Gastroesophageal sphincter (tissue), 3 donors: ENCODE results near the gene ABHD8.

Source experiments
- EP300 ChIP-seq: sonication (generic); formaldehyde crosslinking; IDR thresholded peaks from one replicate; pipeline ENCODE4 v1.6.1; 2017; ENCODE audit warnings: antibody characterized with exemption, mild to moderate bottlenecking
- POLR2A ChIP-seq, 2 donors: fragments of 450-650 bp; IDR thresholded peaks; one replicate each; pipeline ENCODE4 v1.6.1; 2017; ENCODE audit warnings: antibody characterized with exemption in 2 of 2, mild to moderate bottlenecking in 2 of 2, moderate library complexity in 1 of 2
- POLR2AphosphoS5 ChIP-seq: sonication (generic); formaldehyde crosslinking; IDR thresholded peaks from one replicate; pipeline ENCODE4 v1.6.1; 2017; ENCODE audit warnings: antibody characterized with exemption
- TF ChIP-seq, protein P1 (sequence below), 4 experiments: fragments of 200-600 bp in 2 of 4; fragments of 450-650 bp in 2 of 4; sonication (generic) in 1 of 4; IDR thresholded peaks; one replicate each; pipeline ENCODE4 v1.5.1; 2017 to 2019; ENCODE audit warnings: antibody characterized with exemption in 4 of 4, mild to moderate bottlenecking in 2 of 4, moderate library complexity in 2 of 4

- TF ChIP-seq, protein P1, sequence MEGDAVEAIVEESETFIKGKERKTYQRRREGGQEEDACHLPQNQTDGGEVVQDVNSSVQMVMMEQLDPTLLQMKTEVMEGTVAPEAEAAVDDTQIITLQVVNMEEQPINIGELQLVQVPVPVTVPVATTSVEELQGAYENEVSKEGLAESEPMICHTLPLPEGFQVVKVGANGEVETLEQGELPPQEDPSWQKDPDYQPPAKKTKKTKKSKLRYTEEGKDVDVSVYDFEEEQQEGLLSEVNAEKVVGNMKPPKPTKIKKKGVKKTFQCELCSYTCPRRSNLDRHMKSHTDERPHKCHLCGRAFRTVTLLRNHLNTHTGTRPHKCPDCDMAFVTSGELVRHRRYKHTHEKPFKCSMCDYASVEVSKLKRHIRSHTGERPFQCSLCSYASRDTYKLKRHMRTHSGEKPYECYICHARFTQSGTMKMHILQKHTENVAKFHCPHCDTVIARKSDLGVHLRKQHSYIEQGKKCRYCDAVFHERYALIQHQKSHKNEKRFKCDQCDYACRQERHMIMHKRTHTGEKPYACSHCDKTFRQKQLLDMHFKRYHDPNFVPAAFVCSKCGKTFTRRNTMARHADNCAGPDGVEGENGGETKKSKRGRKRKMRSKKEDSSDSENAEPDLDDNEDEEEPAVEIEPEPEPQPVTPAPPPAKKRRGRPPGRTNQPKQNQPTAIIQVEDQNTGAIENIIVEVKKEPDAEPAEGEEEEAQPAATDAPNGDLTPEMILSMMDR (IDR thresholded peaks at IDR 0.05) = no peak
- no peak for TF ChIP-seq POLR2AphosphoS5
- no peak for TF ChIP-seq EP300
- TF ChIP-seq POLR2A (IDR thresholded peaks at IDR 0.05) = no peak
Measured at GRCh38 chr19:17262557-17262956, 40.7 kb downstream of the ABHD8 start.
